Stimulated activated CD4-positive, alpha-beta T cell treated with anti-CD3 and anti-CD28 coated beads, Interleukin-2, amount 100 ng/mL, for 24 hours (primary cell): Measurements from ENCODE around the gene SCP2.
"Not testable (repeated sequence)": the region's sequence is repeated elsewhere in the genome, so short reads cannot be mapped to it uniquely, and the experiment has no call there.

Source experiments
- DNase-seq, 2 donors: peaks; one replicate each; pipeline ENCODE4 v3.0.0-alpha.2; 2020

The SCP2 gene

GRCh38 chr1:52917156-52917555 lies 9.9 kb upstream of the SCP2 start:
- no peak for DNase-seq

GRCh38 chr1:52917581-52917980 lies 9.5 kb upstream of the SCP2 start:
- DNase-seq: no peak

- DNase-seq: no peak
Measured at GRCh38 chr1:52918201-52918600, 8.9 kb upstream of the SCP2 start.

- DNase-seq: no peak
Measured at GRCh38 chr1:52919051-52919722, 7.9 kb upstream of the SCP2 start.

GRCh38 chr1:52919723-52920483 lies 7.2 kb upstream of the SCP2 start:
- DNase-seq: no peak

- no peak for DNase-seq
Measured at GRCh38 chr1:52920791-52921291, 6.2 kb upstream of the SCP2 start.

GRCh38 chr1:52925571-52926005 lies 1.5 kb upstream of the SCP2 start:
- DNase-seq: no peak

GRCh38 chr1:52926864-52927211 lies 238 bp upstream of the SCP2 start:
- no peak for DNase-seq

- DNase-seq: no peak
Measured at GRCh38 chr1:52928015-52928404, 934 bp downstream of the SCP2 start.

GRCh38 chr1:52929019-52929418 lies 1.9 kb downstream of the SCP2 start:
- DNase-seq: no peak

GRCh38 chr1:52937433-52938182 lies 10.5 kb downstream of the SCP2 start:
- DNase-seq: no peak

- DNase-seq: no peak
Measured at GRCh38 chr1:52938183-52938451, 11.0 kb downstream of the SCP2 start.

- DNase-seq: no peak
Measured at GRCh38 chr1:52943876-52944416, 16.9 kb downstream of the SCP2 start.

- no peak for DNase-seq
Measured at GRCh38 chr1:52944566-52944965, 17.5 kb downstream of the SCP2 start.

GRCh38 chr1:52947490-52947889 lies 20.4 kb downstream of the SCP2 start:
- no peak for DNase-seq

GRCh38 chr1:52949602-52950001 lies 22.5 kb downstream of the SCP2 start:
- not testable (repeated sequence) for DNase-seq

- DNase-seq: no peak
Measured at GRCh38 chr1:52952112-52952511, 25.0 kb downstream of the SCP2 start.

GRCh38 chr1:52955129-52955970 lies 28.3 kb downstream of the SCP2 start:
- DNase-seq: no peak

GRCh38 chr1:52963101-52963500 lies 36.0 kb downstream of the SCP2 start:
- DNase-seq: no peak

GRCh38 chr1:52967666-52968065 lies 40.6 kb downstream of the SCP2 start:
- DNase-seq: no peak

GRCh38 chr1:52969234-52969633 lies 42.2 kb downstream of the SCP2 start:
- DNase-seq: not testable (repeated sequence)

- no peak for DNase-seq
Measured at GRCh38 chr1:52970149-52970548, 43.1 kb downstream of the SCP2 start.

- DNase-seq: no peak
Measured at GRCh38 chr1:52973841-52974240, 46.8 kb downstream of the SCP2 start.
